Skeletal muscle satellite cell (primary cell): Measurements from ENCODE around the gene GPR17.

Experiments
- H3K27me3 ChIP-seq: 2 replicates; pipeline ENCODE4 v1.7.0; 2013; ENCODE audit warnings: low read length; ENCODE audit not compliant: control insufficient read depth, insufficient read depth
- H3K36me3 ChIP-seq: 2 replicates; pipeline ENCODE4 v1.7.0; 2013; ENCODE audit warnings: mild to moderate bottlenecking, control low read depth, low read length; ENCODE audit not compliant: insufficient read depth
- H3K4me1 ChIP-seq: 2 replicates; pipeline ENCODE4 v1.7.0; 2013; ENCODE audit warnings: low read length; ENCODE audit not compliant: control insufficient read depth, insufficient read depth
- H3K4me2 ChIP-seq: 2 replicates; pipeline ENCODE4 v1.7.0; 2013; ENCODE audit warnings: mild to moderate bottlenecking, low read length
- H3K4me3 ChIP-seq: 2 replicates; pipeline ENCODE4 v1.7.0; 2013; ENCODE audit warnings: low read length
- H3K9ac ChIP-seq: 2 replicates; pipeline ENCODE4 v1.7.0; 2013; ENCODE audit warnings: mild to moderate bottlenecking, low read depth, low read length, moderate library complexity
- H3K9me3 ChIP-seq: replicated peaks from 2 replicates; pipeline ENCODE4 v1.7.0; 2013; ENCODE audit warnings: mild to moderate bottlenecking, control low read depth, low read length

The GPR17 gene

GRCh38 chr2:127681288-127681804, 35.4 kb downstream of the GPR17 start:
- Histone ChIP-seq H3K27me3 (peaks cover 21% of the 10 kb centered on the region), H3K9ac (peak overlapping the region; percentile 31), H3K4me3 (no peak overlapping the region), H3K4me2 (peak overlapping the region; percentile 78), H3K4me1 (peaks cover 15% of the 10 kb centered on the region), H3K9me3 (no peaks in the 10 kb centered on the region), H3K36me3 (no peaks in the 10 kb centered on the region)

DNA sequence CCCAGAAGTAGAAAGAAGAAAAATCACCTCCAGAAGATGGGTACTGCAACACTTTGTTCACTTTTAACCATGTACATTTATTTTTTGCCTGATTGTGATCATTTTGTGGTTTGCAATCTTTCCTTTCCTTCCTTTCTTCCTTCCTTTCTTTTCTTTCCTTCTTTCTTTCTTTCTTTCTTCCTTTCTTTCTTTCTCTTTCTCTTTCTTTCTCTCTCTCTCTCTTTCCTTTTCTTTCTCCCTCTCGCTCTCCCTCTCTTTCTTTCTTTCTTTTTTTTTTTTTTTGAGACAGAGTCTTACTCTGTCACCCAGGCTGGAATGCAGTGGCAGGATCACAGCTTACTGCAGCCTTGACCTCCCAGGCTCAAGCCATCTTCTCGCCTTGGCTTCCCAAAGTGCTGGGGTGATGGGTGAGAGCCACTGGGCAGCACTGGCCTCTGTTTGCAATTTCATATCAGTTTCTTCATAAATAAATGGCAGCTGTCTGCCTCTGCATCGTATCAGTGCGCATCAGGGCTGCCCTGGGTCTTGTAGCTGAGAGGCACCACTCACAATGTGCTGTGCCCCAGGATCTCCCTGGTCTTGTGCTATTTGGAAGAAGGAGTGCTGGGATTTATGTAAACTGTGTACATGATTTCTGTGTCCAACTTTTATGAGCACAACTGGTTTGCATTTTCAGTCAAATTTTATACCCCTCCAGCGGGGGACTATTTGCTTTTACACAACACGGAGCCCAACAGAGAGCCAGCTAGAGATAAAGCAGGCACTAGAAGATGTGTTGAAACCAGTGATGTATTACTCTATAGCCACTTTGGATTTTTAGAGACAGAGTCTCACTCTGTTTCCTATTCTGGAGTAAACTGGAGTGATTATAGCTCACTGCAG, 36.3 kb downstream of the GPR17 start:
- H3K27me3 ChIP-seq, result peaks cover 12% of the 10 kb centered on the region
- no peak overlapping the region for H3K4me2 ChIP-seq
- no peaks in the 10 kb centered on the region for H3K9me3 ChIP-seq
- H3K4me1 ChIP-seq, result peaks cover 15% of the 10 kb centered on the region
- H3K9ac ChIP-seq, result no peak overlapping the region
- no peaks in the 10 kb centered on the region for H3K36me3 ChIP-seq
- H3K4me3 ChIP-seq, result no peak overlapping the region

- no peak overlapping the region for H3K4me3 ChIP-seq
- no peak overlapping the region for H3K4me2 ChIP-seq
Measured at GRCh38 chr2:127683056-127683455, 37.1 kb downstream of the GPR17 start.

GRCh38 chr2:127683757-127684156, 37.8 kb downstream of the GPR17 start:
- peaks cover 4% of the 10 kb centered on the region for H3K9me3 ChIP-seq
- H3K36me3 ChIP-seq, result no peaks in the 10 kb centered on the region
- no peaks in the 10 kb centered on the region for H3K27me3 ChIP-seq
- no peak overlapping the region for H3K4me3 ChIP-seq
- H3K4me2 ChIP-seq, result peak overlapping the region; percentile 48
- H3K4me1 ChIP-seq, result peaks cover 15% of the 10 kb centered on the region
- no peak overlapping the region for H3K9ac ChIP-seq

More at GRCh38 chr2:127683056-127683455, 37.1 kb downstream of the GPR17 start:
- Histone ChIP-seq H3K4me1 (peaks cover 15% of the 10 kb centered on the region), H3K36me3 (no peaks in the 10 kb centered on the region), H3K9ac (no peak overlapping the region), H3K9me3 (no peaks in the 10 kb centered on the region), H3K27me3 (peaks cover 4% of the 10 kb centered on the region)

GRCh38 chr2:127685410-127686080, 39.6 kb downstream of the GPR17 start:
- peaks cover 15% of the 10 kb centered on the region for H3K4me1 ChIP-seq
- no peaks in the 10 kb centered on the region for H3K27me3 ChIP-seq
- no peak overlapping the region for H3K4me2 ChIP-seq
- no peak overlapping the region for H3K4me3 ChIP-seq
- no peaks in the 10 kb centered on the region for H3K36me3 ChIP-seq
- no peak overlapping the region for H3K9ac ChIP-seq
- H3K9me3 ChIP-seq, result peaks cover 7% of the 10 kb centered on the region

GRCh38 chr2:127688405-127688804, 42.5 kb downstream of the GPR17 start:
- Histone ChIP-seq H3K36me3 (no peaks in the 10 kb centered on the region), H3K27me3 (no peaks in the 10 kb centered on the region), H3K9me3 (peaks cover 11% of the 10 kb centered on the region), H3K4me1 (peaks cover 6% of the 10 kb centered on the region), H3K4me3 (no peak overlapping the region), H3K9ac (no peak overlapping the region), H3K4me2 (no peak overlapping the region)

- H3K4me3 ChIP-seq, result no peak overlapping the region
- peaks cover 11% of the 10 kb centered on the region for H3K4me1 ChIP-seq
- H3K36me3 ChIP-seq, result no peaks in the 10 kb centered on the region
- H3K9ac ChIP-seq, result no peak overlapping the region
- H3K27me3 ChIP-seq, result no peaks in the 10 kb centered on the region
- no peak overlapping the region for H3K4me2 ChIP-seq
- H3K9me3 ChIP-seq, result peaks cover 11% of the 10 kb centered on the region
Measured at GRCh38 chr2:127690696-127691095, 44.7 kb downstream of the GPR17 start.

DNA sequence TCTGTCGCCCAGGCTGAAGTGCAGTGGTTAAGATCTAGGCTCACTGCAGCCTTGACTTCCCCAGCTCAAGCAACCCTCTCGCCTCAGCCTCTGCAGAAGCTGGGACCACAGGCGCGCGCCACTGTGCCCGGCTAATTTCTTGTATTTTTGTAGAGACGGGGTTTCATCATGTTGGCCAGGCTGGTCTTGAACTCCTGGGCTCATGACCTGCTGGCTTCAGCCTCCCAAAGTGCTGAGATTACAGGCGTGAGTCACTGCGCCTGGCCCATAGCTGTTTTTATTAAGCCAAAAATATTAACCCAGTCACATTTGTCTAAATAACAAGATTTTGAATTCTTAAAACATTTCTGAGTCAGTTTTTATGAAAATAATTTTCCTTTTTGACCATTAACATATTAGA, 49.0 kb downstream of the GPR17 start:
- no peaks in the 10 kb centered on the region for H3K36me3 ChIP-seq
- H3K4me3 ChIP-seq, result no peak overlapping the region
- peaks cover 15% of the 10 kb centered on the region for H3K4me1 ChIP-seq
- H3K4me2 ChIP-seq, result peak overlapping the region; percentile 78
- no peaks in the 10 kb centered on the region for H3K27me3 ChIP-seq
- H3K9ac ChIP-seq, result peak overlapping the region; percentile 51
- peaks cover 5% of the 10 kb centered on the region for H3K9me3 ChIP-seq

DNA sequence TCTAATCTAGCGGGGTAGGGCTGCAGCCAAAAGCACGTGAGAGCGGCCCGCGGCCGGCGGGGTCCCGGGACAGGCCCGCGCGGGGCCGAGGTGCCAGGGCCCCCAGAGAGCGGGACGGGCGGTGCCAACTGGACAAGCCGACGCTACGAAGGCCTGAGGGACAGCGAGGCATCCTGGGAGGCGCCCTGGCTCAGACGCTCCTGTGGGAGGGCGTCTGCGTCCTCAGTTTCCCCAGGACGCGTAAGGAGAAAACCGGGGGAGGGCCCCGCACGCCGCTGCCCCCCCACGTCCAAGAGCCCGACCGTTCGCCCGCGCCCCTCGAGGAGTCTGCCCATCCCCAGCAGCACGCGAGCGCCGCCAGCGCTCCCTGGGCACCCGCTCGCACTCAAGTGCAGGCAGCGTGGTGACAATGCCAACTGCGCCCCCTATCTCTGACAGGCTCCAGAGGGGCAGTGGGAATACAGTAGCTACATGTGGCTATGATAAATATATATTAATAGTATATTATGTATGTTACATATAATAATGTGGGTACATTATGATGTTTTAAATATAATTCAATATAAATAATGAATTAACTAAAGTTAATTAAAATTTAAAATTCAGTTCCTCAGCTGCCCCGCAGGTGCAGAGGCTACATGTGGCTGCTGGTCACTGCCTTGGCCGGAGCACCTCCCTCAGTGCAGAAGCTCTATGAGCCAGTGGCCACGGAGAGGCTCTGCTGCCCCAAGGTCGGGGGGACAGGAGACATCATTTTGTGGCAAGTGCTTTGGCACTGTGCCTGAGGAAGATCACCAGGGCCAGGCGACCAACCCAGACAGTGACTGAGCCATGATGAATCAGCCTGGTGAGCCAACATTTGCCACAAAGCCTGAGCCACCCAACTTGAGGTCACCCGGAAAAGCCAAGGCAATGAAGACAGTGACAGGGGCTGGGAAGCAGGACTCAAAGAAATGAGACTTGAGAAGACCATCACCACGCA, 49.8 kb downstream of the GPR17 start:
- Histone ChIP-seq H3K4me1 (peaks cover 18% of the 10 kb centered on the region), H3K27me3 (no peaks in the 10 kb centered on the region), H3K4me2 (peak overlapping the region; percentile 78), H3K9me3 (peaks cover 1% of the 10 kb centered on the region), H3K4me3 (peak overlapping the region; percentile 58), H3K9ac (peak overlapping the region; percentile 51), H3K36me3 (no peaks in the 10 kb centered on the region)

DNA sequence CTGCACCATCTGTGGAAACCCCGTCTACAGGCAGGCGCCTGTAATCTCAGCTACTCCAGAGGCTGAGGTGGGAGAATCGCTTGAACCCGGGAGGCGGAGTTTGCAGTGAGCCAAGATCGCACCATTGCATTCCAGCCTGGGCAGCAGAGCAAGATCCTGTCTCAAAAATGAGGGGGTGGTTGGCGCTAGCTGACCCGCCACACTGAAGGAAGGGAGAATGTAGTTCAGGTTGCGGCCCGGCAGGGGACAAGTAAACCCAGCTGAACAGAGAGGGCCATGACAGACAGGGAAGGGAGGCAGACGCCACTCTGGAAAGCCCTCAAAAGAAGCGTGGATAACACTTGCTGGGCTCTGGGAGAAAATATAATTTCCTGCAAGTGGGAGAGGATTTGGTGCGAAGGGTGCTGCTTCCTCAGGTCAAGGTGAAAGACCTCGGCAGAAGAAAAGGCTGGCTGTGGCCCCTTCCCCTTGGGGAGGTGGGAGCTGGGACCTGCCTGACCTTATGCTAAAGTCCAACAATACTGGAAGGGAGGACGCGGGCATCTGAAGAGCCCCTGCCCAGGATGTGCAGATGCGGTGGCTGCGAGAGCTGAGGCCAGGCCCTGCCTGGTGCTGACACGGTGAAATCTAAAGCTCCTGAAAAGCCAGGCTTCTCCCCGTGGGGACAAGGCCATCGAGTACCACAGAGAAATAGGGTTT, 51.7 kb downstream of the GPR17 start:
- no peak overlapping the region for H3K4me3 ChIP-seq

More for the DNA sequence above, 51.7 kb downstream of the GPR17 start:
- Histone ChIP-seq H3K36me3 (no peaks in the 10 kb centered on the region), H3K27me3 (no peaks in the 10 kb centered on the region), H3K9me3 (no peaks in the 10 kb centered on the region), H3K9ac (no peak overlapping the region), H3K4me2 (no peak overlapping the region), H3K4me1 (peaks cover 30% of the 10 kb centered on the region)
